ENCODE data around the gene KRTAP10-2.
"Not testable (repeated sequence)": the region's sequence is repeated elsewhere in the genome, so short reads cannot be mapped to it uniquely, and the experiment has no call there.

KRTAP10-2 gene

DNA sequence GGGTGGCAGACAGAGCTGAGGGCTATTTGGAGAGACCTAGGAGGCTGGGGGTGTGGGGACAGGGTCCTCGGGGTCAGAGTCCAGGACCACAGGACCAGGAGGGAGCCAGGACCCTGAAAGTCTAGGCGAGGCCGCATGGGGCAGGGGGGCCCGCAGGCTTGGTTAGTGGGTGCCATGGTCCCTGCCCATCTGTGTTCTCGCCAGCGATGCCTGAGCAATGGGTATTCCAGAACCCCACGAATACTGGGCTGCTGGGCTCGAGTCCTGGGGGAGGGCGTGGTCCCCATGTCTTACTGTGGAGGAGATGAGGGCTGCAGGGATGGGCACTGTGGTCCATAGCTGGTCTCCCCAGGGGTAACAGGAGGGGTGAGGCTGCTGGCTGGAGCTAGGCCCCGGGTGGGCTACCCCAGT, 39.0 kb upstream of the KRTAP10-2 start:
- no peak for TF ChIP-seq ZNF274 (IDR thresholded peaks at IDR 0.05; ENCODE audit: low read depth, low read length)
- no peak overlapping the region for H3K4me3 ChIP-seq (ENCODE audit: low read length)

DNA sequence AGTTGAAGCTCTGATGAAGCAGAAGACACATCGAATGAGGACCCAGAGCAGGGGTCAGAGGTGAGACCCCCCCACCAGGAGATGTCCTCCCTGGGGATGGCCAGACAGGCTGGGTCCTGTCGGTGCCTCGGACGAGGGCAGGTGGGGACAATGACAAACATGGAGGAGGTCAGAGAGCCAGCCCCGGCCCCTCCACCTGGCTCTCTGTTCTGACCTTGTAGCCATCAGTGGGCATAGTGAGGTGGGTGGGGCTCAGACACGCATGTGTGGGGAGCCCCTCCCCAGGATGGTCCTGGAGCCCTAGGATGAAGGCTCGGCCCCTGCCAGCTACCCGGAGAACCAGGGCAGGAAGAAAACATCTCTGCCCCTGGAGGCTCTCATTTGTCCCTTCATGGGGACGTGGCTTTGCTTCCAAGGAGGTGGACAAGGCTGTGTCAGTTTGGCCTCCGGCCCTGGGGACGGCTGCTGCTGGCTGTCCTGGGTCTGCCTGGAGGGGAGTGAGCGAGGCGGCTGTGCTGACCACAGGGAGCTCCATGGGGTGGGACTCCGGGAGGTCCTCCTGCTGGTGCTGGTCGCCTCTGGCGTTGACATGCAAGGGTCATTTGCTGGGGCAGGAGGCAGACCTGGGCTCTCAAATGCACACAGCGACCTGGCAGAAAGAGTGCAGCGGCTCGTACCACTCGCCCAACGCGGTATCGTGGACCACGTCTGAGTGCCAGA, 38.4 kb upstream of the KRTAP10-2 start:
- H3K4me3 ChIP-seq (ENCODE audit: low read length): no peak overlapping the region
- no peak for TF ChIP-seq ZNF274 (IDR thresholded peaks at IDR 0.05; ENCODE audit: low read depth, low read length)

DNA sequence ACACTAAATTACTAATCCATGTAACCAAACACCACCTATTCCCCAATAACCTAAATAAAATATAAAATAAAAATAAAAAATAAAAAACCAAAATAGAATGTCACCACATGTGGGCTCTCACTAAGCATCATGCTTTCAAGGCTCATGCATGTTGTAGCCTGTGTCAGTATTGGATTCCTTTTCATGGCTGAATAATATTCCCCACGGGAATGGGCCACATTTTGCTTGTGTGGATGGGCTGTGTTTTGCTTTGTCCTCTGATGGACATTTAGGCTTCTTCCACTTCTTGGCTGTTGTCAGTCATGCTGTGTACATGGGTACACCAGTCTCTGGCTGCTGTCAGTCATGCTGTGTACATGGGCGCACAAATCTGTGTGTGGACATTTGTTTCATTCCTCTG, 37.8 kb upstream of the KRTAP10-2 start:
- no peak for TF ChIP-seq ZNF274 (IDR thresholded peaks at IDR 0.05; ENCODE audit: low read depth, low read length)
- H3K4me3 ChIP-seq (ENCODE audit: low read length): no peak overlapping the region

DNA sequence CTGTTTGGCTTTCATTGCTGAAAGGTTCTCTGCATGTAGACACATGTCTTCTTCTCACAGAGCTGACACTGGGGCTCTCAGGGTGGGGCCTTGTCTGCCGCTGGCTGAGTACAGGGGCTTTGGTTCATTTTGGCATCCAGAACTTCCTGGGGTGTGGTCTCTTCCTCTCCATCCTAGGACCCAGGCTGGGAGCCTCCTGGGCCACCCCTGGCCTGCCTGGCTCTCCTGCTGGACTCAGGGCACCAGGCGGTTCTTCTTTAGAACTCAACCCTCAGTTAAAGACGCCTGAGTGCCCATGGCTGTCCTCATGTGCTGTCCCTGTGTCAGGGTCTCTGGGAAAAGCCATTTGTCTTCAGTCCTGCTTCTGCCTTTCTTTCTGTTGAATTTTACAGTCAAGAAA, 34.6 kb upstream of the KRTAP10-2 start:
- no peak overlapping the region for H3K4me3 ChIP-seq (ENCODE audit: low read length)
- TF ChIP-seq ZNF274 (IDR thresholded peaks at IDR 0.05; ENCODE audit: low read depth, low read length): no peak

DNA sequence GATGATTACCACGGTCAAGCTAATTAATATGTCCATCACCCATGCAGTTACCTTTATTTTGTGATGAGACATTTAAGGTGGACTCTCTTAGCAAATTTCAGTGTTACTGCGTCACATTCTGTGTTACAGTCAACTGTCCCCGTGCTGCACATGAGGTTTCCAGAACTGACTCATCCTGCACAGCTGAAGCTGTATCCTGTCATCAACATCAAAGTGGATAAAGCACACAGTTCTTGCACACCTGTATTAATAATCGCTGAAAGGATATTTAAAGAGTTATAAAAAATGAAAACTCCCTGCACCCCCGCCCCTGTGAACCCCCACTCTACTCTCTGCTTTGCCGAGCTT, 32.5 kb upstream of the KRTAP10-2 start:
- H3K4me3 ChIP-seq (ENCODE audit: low read length): no peak overlapping the region
- no peak for TF ChIP-seq ZNF274 (IDR thresholded peaks at IDR 0.05; ENCODE audit: low read depth, low read length)

DNA sequence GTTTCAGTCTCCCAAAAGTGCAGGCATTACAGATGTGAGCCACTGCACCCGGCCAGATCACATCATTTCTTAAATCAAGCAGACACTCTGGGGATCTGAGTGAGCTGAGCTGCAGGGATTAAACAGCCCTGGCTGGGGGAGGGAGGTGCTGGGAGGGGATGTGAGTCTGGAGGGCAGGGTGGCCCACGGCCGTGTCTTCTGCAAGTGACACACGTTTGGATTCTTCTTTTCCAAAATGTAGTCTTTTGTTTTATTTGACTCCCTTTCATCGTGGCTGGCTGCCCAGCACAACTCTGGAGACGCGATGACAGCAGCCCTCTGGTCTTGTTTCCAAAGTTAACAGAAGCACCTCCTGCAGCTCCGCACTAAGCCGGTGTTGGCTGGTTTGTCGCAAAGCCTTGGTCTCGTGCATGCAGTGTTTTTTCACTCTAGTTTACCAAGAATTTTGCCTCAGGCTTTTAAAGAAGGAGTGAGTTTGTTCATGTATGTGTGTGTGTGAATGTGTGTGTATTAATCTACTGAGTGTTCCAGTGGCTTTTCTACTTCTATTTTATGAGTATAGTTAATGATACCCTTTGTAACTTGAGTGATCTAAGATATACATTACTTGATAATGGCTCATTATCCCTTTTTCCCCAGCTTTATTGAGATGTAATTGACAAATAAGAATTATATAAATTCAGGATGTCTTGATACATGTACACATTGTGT, 31.9 kb upstream of the KRTAP10-2 start:
- no peak for TF ChIP-seq ZNF274 (IDR thresholded peaks at IDR 0.05; ENCODE audit: low read depth, low read length)
- no peak overlapping the region for H3K4me3 ChIP-seq (ENCODE audit: low read length)

DNA sequence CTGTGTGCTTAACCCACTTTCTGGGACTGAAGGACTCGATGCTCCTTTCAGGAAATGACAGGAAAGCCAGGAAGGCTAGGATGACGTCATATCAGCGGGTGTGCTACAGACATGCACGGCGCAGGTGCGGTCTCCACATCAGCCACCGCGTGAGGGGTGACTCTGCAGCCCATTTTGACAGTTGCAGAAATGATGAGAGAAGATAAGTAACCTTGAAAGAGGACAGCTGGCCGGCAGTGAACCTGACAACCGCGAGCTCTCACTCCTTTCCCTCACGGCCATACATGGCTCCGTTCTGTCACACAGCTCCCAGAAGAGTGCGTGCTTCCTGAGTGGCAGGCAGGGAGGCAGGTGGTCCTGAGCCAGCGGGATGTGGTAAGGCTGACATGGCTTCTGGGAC, 30.8 kb upstream of the KRTAP10-2 start:
- no peak overlapping the region for H3K4me3 ChIP-seq (ENCODE audit: low read length)
- no peak for TF ChIP-seq ZNF274 (IDR thresholded peaks at IDR 0.05; ENCODE audit: low read depth, low read length)

DNA sequence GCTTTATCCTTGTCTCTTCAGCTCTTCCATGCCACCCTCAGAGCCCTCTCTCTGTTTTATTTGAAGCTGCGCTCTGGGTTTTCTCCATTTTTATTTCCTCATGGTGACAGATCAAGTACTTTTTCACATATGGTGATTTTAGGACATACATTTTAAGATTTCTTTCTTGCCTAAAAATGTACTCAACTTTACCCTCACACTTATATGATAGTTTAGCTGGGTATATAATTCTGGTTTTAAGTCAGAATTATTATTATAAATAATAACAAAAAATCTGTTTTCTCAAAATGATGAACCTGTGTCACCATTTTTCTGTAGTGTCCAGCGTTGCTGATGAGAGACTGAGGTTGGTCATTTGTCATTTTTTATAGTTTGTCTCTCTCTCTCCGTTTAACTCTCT, 29.9 kb upstream of the KRTAP10-2 start:
- H3K4me3 ChIP-seq (ENCODE audit: low read length): no peak overlapping the region
- no peak for TF ChIP-seq ZNF274 (IDR thresholded peaks at IDR 0.05; ENCODE audit: low read depth, low read length)

DNA sequence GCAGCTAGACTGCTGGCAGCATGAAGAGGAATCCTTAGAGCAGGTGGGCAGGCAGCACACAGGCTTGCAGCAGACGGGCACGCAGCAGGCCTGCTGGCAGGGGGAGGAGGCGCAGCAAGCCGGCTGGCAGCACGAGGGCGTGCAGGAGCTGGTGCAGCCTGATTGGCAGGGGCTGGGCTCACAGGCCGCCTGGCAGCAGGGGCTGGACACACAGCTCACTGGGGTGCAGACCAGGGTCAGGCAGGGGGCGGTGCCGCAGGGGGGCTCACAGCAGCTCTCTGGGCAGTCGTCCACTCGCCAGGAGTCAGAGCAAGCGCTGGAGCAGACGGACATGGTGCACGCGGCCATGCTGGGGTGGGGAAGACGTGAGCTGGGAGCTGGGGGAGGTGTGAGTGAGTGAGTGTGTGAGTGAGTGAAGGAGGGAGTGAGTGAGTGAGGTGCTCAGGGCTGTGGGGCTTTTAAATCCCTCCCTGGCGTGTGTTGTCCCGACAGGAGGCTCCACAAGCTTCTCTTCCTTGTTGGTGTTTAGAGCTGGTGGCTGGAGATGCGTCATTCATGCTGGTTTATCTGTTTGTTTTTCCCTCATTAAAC, 29.0 kb upstream of the KRTAP10-2 start, which contains the start of gene KRTAP10-5:
Gene KRTAP10-5 (minus strand): TSS at position 374 of the 591 bp plus-strand sequence. CDS start 26 bp downstream, at position 348.
- not testable (repeated sequence) for H3K4me3 ChIP-seq (ENCODE audit: low read length)

DNA sequence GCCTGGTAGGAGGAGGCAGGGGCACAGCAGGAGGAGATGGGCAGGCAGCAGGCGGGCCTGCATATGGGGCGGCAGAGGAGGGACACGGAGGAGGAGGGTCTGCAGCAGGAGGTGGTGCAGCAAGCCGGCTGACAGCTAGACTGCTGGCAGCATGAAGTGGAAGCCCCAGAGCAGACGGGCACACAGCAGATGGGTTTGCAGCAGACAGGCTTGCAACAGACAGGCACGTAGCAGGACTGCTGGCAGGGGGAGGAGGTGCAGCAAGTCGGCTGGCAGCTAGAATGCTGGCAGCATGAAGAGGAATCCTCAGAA, 28.5 kb upstream of the KRTAP10-2 start:
- no peak for TF ChIP-seq ZNF274 (IDR thresholded peaks at IDR 0.05; ENCODE audit: low read depth, low read length)

DNA sequence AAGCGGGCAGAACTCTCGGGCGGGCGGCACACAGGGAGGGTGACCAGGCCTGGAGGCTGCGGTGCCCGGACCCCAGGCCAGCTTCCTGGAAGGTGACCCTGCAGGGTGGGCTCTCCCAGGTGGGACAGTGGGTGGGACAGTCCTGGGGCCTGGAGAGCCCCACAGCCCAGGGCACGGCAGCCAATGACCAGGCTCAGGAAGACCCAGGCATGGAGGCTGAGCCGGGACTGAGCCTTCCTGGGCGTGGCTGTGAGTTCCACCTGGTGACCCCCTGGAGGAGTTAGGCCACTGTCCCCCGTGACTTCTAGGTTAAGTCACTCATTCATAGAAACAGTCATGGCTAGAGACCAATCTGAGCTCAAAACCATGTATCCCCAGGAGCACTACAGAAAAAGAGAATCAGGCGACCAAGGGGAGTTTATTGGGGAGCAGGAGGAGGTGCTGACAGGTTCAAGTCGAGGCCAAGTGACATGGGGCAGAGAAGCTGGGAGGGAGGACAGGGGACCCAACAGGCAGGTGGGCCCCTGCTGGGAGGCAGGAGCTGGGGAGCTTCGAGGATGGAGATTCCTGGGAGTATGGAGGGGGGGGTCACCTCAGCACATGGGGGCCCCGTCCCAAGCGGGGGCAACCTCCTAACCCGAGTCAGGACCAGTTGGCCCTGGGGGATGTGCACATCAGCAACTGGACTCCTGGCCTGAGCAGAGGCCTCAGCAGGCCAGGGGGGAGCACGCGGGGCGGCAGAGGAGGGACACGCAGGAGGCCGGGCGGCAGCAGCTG, 27.9 kb upstream of the KRTAP10-2 start:
- no peak for TF ChIP-seq ZNF274 (IDR thresholded peaks at IDR 0.05; ENCODE audit: low read depth, low read length)
- H3K4me3 ChIP-seq (ENCODE audit: low read length): no peak overlapping the region

More for the DNA sequence above, 28.5 kb upstream of the KRTAP10-2 start:
- no peak overlapping the region for H3K4me3 ChIP-seq (ENCODE audit: low read length)

DNA sequence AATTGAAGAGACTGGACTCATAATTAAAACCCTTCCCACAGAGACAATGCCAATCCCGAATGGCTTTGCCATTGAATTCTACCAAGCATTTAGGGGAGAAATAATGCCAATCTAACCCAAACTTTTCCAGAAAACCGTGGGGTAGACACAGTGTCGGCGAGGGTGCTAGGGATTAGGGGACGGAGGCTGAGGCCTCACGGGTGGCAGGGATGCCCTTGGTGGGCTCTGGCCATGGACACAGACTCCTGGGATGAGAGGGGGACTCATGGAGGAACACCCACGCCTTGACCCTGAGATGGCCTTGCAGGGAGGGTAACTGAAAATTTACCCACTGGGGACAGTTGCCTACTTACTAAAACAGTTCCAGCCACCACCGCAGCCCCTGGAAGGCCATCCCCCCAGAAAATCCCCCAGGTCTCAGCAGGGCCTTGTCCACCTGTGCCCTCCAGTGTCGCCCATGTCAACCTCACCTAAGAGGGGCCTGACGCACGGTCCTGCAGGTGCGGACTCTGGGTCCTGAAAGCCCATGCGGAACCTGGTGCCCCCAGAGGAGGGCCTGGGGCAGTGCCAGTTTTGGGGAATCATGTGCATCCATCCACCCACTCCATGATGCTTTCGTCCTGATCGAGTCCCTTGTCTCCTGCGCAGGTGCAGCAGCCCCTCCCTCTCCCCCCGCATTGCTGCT, 27.2 kb upstream of the KRTAP10-2 start:
- TF ChIP-seq ZNF274 (IDR thresholded peaks at IDR 0.05; ENCODE audit: low read depth, low read length): no peak

DNA sequence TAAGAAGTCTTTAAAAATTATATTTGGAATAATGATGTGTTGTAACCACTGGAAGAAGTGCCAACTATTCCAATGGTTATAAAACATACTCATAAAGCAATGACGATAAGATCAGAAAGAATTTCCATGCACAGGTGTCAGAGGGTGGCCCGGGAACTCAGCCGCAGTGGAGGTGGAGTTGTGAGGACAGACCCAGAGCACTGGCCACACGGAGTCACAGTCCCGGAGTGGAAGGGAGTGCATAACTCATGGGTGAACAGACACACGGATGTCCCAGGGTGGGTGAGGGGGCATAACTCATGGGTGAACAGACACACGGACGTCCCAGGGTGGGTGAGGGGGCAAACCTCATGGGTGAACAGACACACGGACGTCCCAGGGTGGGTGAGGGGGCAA, 24.7 kb upstream of the KRTAP10-2 start:
- no peak overlapping the region for H3K4me3 ChIP-seq (ENCODE audit: low read length)
- no peak for TF ChIP-seq ZNF274 (IDR thresholded peaks at IDR 0.05; ENCODE audit: low read depth, low read length)

More for the DNA sequence above, 27.2 kb upstream of the KRTAP10-2 start:
- no peak overlapping the region for H3K4me3 ChIP-seq (ENCODE audit: low read length)
